Gastrocnemius medialis (tissue), 4 donors: ENCODE data around the gene ABHD17A.

Experiments
- CTCF ChIP-seq, 5 experiments: fragments of 450-650 bp in 3 of 5; fragments of 200-600 bp in 2 of 5; sonication (generic) in 2 of 5; IDR thresholded peaks in 4 of 5; conservative IDR thresholded peaks in 1 of 5; 1 replicate in 4 of 5; 2 replicates in 1 of 5; pipeline ENCODE4 v1.5.1; 2016 to 2019; ENCODE audit warnings: antibody characterized with exemption in 5 of 5, mild to moderate bottlenecking in 3 of 5, moderate library complexity in 3 of 5
- POLR2A ChIP-seq, 2 donors: fragments of 450-650 bp; IDR thresholded peaks; one replicate each; pipeline ENCODE4 v1.6.1; 2017; ENCODE audit warnings: antibody characterized with exemption in 2 of 2, mild to moderate bottlenecking in 2 of 2, moderate library complexity in 2 of 2

- TF ChIP-seq CTCF (IDR thresholded peaks at IDR 0.05 in 4 of 5, conservative IDR thresholded peaks at IDR 0.05 in 1 of 5), result no peak
- no peak for TF ChIP-seq POLR2A (IDR thresholded peaks at IDR 0.05)
These were observed 41.5 kb downstream of the ABHD17A start for GRCh38 chr19:1843646-1844394.
